Gastroesophageal sphincter (tissue), 4 donors: ENCODE data around the gene PLA2R1. TPM values are rescaled to one million over a fixed set of nuclear protein-coding genes. Genes with fewer than 3 reads are reported as not detected.

ENCODE experiments used
- ATAC-seq: fragments of 150-250 bp; one replicate; pipeline ENCODE4 v1.9.1; 2016; ENCODE audit warnings: mild to moderate bottlenecking, moderate library complexity
- H3K27ac ChIP-seq, 4 donors: fragments of 200-600 bp; sonication (generic) in 3 of 4; 1 replicate in 3 of 4; 2 replicates in 1 of 4; pipeline ENCODE4 v1.5.1; 2016 to 2019
- H3K27me3 ChIP-seq: fragments of 200-600 bp; sonication (generic); one replicate; pipeline ENCODE4 v1.5.1; 2019
- H3K36me3 ChIP-seq, 2 donors: fragments of 200-600 bp; sonication (generic); one replicate each; pipeline ENCODE4 v1.5.1; 2019; ENCODE audit warnings: control low read depth in 1 of 2
- H3K4me1 ChIP-seq, 3 donors: fragments of 200-600 bp; sonication (generic); 1 replicate in 2 of 3; 2 replicates in 1 of 3; pipeline ENCODE4 v1.5.1; 2016 to 2019; ENCODE audit warnings: control low read depth in 2 of 3
- H3K4me3 ChIP-seq, 2 donors: fragments of 200-600 bp; sonication (generic); one replicate each; pipeline ENCODE4 v1.5.1; 2019; ENCODE audit warnings: mild to moderate bottlenecking in 1 of 2, moderate library complexity in 1 of 2
- H3K9me3 ChIP-seq, 3 donors: fragments of 200-600 bp; sonication (generic); one replicate each; pipeline ENCODE4 v1.5.1; 2017 to 2019; ENCODE audit warnings: control low read depth in 2 of 3
- CTCF ChIP-seq, 4 experiments: fragments of 200-600 bp in 2 of 4; fragments of 450-650 bp in 2 of 4; sonication (generic) in 1 of 4; IDR thresholded peaks; one replicate each; pipeline ENCODE4 v1.5.1; 2017 to 2019; ENCODE audit warnings: antibody characterized with exemption in 4 of 4, mild to moderate bottlenecking in 2 of 4, moderate library complexity in 2 of 4
- EP300 ChIP-seq: sonication (generic); formaldehyde crosslinking; IDR thresholded peaks from one replicate; pipeline ENCODE4 v1.6.1; 2017; ENCODE audit warnings: antibody characterized with exemption, mild to moderate bottlenecking
- POLR2A ChIP-seq, 2 donors: fragments of 450-650 bp; IDR thresholded peaks; one replicate each; pipeline ENCODE4 v1.6.1; 2017; ENCODE audit warnings: antibody characterized with exemption in 2 of 2, mild to moderate bottlenecking in 2 of 2, moderate library complexity in 1 of 2
- POLR2AphosphoS5 ChIP-seq: sonication (generic); formaldehyde crosslinking; IDR thresholded peaks from one replicate; pipeline ENCODE4 v1.6.1; 2017; ENCODE audit warnings: antibody characterized with exemption
- WGBS, 2 donors: methylation state at CpG; one replicate each; pipeline ENCODE4 v1.1.5; 2018; ENCODE audit warnings: low coverage in 1 of 2; 5-methylcytosine and 5-hydroxymethylcytosine counted together
- total RNA-seq, 4 donors: library from RNA; depleted of rRNA; stranded (reverse); fragments of >200 nt; gene quantifications; one replicate each; pipeline ENCODE4 v1.1.0, GENCODE V29; 2016

PLA2R1 gene
- total RNA-seq, 4 donors from 2014 or later: 6.5 to 15.0 (median 8.0) TPM

DNA sequence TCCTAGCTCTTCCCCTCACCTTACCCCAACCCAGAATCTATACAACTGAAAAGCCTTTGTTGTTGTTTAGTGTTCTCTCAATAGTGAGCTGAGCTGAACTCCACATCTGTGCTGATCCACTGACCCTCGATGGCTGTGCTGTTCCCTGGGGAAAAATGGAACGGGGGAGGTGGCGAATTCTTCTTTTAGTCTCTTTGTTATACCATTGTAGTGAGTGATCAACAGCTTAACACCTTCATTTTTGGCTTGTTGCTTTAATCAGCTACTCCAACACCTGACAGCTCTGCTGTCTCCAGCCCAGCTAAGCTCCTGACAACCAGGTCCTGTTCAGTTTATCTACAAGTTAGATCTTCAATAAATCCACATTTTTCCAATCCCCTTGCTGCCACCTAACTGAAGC, 25.7 kb downstream of the PLA2R1 start:
- TF ChIP-seq POLR2A (IDR thresholded peaks at IDR 0.05) (no peak), EP300 (no peak), POLR2AphosphoS5 (no peak), CTCF (IDR thresholded peaks at IDR 0.05) (no peak)
- H3K4me1 ChIP-seq: peaks cover 0 to 27% (median 0%) of the 10 kb centered on the region in 3 donors
- no peak overlapping the region for H3K4me3 ChIP-seq
- no peak for ATAC-seq
- no peak overlapping the region for H3K27ac ChIP-seq
- peaks cover 0 to 12% of the 10 kb centered on the region in 2 donors for H3K36me3 ChIP-seq
- WGBS, 2 donors: 67% methylated on average over 3 of the region's 3 CpGs; no CpG with 5 or more reads in 1 of the 2 donors
- H3K9me3 ChIP-seq: no peaks in the 10 kb centered on the region
- H3K27me3 ChIP-seq: no peaks in the 10 kb centered on the region

DNA sequence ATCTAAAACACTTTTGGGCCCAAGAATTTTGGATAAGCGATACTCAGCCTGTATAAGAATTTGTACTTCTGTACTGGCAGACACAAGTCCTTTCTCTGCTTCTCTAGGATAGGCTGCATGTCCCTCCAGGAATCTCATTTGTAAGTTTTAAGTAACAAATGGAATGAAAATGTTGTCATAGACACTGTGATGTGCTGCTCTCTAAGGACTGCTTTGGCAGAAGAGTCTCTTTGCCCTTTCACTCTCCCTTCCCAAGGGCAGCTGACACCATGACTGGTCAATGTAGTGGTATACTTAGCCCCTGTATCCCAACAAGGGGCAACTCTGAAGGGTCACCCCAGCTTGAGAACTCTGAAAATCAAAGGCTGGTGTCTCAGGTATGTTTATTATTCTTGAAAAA, 27.3 kb downstream of the PLA2R1 start:
- peaks cover 0 to 15% (median 0%) of the 10 kb centered on the region in 3 donors for H3K4me1 ChIP-seq
- TF ChIP-seq CTCF (IDR thresholded peaks at IDR 0.05) (no peak), POLR2AphosphoS5 (no peak), POLR2A (IDR thresholded peaks at IDR 0.05) (no peak), EP300 (no peak)
- no peaks in the 10 kb centered on the region for H3K27me3 ChIP-seq
- H3K27ac ChIP-seq: no peak overlapping the region
- WGBS, 2 donors: 100% methylated on average over 1 of the region's 1 CpG; no CpG with 5 or more reads in 1 of the 2 donors
- H3K9me3 ChIP-seq: no peaks in the 10 kb centered on the region
- ATAC-seq: no peak
- no peak overlapping the region for H3K4me3 ChIP-seq
- peaks cover 0 to 8% of the 10 kb centered on the region in 2 donors for H3K36me3 ChIP-seq

DNA sequence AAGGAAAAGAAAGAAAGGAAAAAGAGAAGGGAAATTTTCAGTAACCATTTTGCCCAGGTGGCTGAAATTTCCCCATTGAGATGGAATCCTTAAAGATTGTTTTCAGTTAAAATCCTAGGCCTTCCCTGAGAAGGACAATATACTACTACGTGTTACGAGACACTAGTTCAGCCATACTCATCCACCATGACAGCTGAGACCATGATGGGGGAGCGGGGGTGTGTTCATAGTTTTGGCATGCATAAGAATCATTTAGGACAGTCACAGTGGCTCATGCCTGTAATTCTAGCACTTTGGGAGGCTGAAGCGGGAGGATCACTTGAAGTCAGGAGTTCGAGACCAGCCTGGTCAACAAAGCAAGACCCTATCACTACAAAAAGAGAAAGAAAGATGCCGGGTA, 28.0 kb downstream of the PLA2R1 start:
- H3K4me1 ChIP-seq: peaks cover 0 to 8% (median 0%) of the 10 kb centered on the region in 3 donors
- H3K4me3 ChIP-seq: no peak overlapping the region
- H3K27ac ChIP-seq: no peak overlapping the region
- H3K36me3 ChIP-seq: peaks cover 0 to 8% of the 10 kb centered on the region in 2 donors
- no peaks in the 10 kb centered on the region for H3K27me3 ChIP-seq
- WGBS, 2 donors: 98% methylated on average over 5 to 6 of the region's 6 CpGs
- no peak for ATAC-seq
- no peak for TF ChIP-seq POLR2A (IDR thresholded peaks at IDR 0.05)
- H3K9me3 ChIP-seq: no peaks in the 10 kb centered on the region

- H3K4me1 ChIP-seq: peaks cover 0 to 6% (median 0%) of the 10 kb centered on the region in 3 donors
- no peaks in the 10 kb centered on the region for H3K9me3 ChIP-seq
- peaks cover 0 to 8% of the 10 kb centered on the region in 2 donors for H3K36me3 ChIP-seq
- H3K27me3 ChIP-seq: no peaks in the 10 kb centered on the region
- no peak overlapping the region for H3K27ac ChIP-seq
- H3K4me3 ChIP-seq: no peak overlapping the region
- TF ChIP-seq EP300 (no peak), POLR2A (IDR thresholded peaks at IDR 0.05) (no peak), POLR2AphosphoS5 (no peak), CTCF (IDR thresholded peaks at IDR 0.05) (no peak)
- 89 to 100% methylated on average over 2 of the region's 2 CpGs for WGBS, 2 donors
- no peak for ATAC-seq
Observed at GRCh38 chr2:160033732-160034392, 28.6 kb downstream of the PLA2R1 start.

GRCh38 chr2:160029270-160029628, 33.2 kb downstream of the PLA2R1 start:
- TF ChIP-seq POLR2A (IDR thresholded peaks at IDR 0.05): no peak
- no peak for TF ChIP-seq EP300
- no peak for TF ChIP-seq CTCF (IDR thresholded peaks at IDR 0.05)
- no peak for TF ChIP-seq POLR2AphosphoS5
- Histone ChIP-seq H3K36me3 (peaks cover 0 to 18% of the 10 kb centered on the region in 2 donors), H3K27ac (no peak overlapping the region), H3K27me3 (no peaks in the 10 kb centered on the region), H3K4me1 (peaks cover 3 to 15% (median 5%) of the 10 kb centered on the region in 3 donors), H3K9me3 (no peaks in the 10 kb centered on the region), H3K4me3 (no peak overlapping the region)
- ATAC-seq: no peak
- WGBS, 2 donors: 83 to 100% methylated on average over 1 to 2 of the region's 2 CpGs
